Measurements from ENCODE around the gene CEPT1.

DNA sequence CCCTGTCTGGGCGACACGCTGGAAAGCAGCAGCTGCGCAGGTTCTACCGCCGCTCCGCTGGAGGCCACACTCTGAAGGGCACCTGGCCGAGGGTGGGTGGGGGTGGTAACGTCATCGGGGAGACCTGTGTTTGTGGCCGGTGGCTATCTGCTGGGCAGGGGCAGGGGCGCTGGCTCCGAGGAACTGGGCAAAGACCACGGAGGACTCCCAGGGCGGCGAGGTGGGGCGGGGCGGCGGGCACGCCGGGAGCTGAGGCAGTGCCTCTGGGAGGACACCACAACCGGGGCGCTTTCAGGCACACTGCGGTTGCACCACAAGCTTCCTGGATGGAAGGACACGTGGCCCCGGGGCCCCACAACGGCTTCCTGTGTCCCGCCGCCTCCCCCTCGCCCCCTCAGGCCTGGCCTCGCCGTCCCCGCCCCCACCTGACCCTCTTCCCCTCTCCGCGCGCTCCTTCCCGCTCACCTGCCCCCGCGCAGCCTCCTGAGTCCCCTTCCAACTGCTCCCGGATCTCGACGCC, 63.7 kb downstream of the CEPT1 start:
- TF ChIP-seq, protein P1, sequence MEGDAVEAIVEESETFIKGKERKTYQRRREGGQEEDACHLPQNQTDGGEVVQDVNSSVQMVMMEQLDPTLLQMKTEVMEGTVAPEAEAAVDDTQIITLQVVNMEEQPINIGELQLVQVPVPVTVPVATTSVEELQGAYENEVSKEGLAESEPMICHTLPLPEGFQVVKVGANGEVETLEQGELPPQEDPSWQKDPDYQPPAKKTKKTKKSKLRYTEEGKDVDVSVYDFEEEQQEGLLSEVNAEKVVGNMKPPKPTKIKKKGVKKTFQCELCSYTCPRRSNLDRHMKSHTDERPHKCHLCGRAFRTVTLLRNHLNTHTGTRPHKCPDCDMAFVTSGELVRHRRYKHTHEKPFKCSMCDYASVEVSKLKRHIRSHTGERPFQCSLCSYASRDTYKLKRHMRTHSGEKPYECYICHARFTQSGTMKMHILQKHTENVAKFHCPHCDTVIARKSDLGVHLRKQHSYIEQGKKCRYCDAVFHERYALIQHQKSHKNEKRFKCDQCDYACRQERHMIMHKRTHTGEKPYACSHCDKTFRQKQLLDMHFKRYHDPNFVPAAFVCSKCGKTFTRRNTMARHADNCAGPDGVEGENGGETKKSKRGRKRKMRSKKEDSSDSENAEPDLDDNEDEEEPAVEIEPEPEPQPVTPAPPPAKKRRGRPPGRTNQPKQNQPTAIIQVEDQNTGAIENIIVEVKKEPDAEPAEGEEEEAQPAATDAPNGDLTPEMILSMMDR (IDR thresholded peaks at IDR 0.05 in 2 of 3, conservative IDR thresholded peaks at IDR 0.05 in 1 of 3; ENCODE audit: control insufficient read depth in 2 of 3, extremely low read depth in 1 of 3, insufficient read depth in 1 of 3, low read depth in 3 of 3, low read length in 3 of 3), result no peak
- no peak for TF ChIP-seq CBX5 (IDR thresholded peaks at IDR 0.05; ENCODE audit: low read depth)
- TF ChIP-seq TCF7 (IDR thresholded peaks at IDR 0.05; ENCODE audit: borderline replicate concordance), result no peak
- no peak for TF ChIP-seq FOS (IDR thresholded peaks at IDR 0.05; ENCODE audit: borderline replicate concordance, extremely low read depth, insufficient read length)
- TF ChIP-seq EZH2 (IDR thresholded peaks at IDR 0.05; ENCODE audit: borderline replicate concordance, control insufficient read depth, low read depth, low read length), result no peak
- peak in 1 of 2 experiments; percentile 67; a peak in 2 of 4 replicates for TF ChIP-seq ETV6 (conservative IDR thresholded peaks at IDR 0.05 in 1 of 2, IDR thresholded peaks at IDR 0.05 in 1 of 2; ENCODE audit: borderline replicate concordance in 1 of 2, low read depth in 1 of 2)

All from GM12878 (cell line).